HCT116 (cell line): Measurements from ENCODE around the gene MACROD1. TPM values are rescaled to one million over a fixed set of nuclear protein-coding genes. Genes with fewer than 3 reads are reported as not detected.

Experiments
- ATAC-seq: fragments of 200-7000 bp; cut with Tn5 transposase; 2 replicates; pipeline ENCODE4 v1.9.1; 2020; ENCODE audit warnings: mild to moderate bottlenecking, moderate library complexity
- BruUV-seq: library from RNA; stranded (reverse); fragments of 400-500 nt; replicated peaks from 2 replicates; lab custom pipeline; 2021; lab: Mats Ljungman, UMichigan
- CTCF ChIA-PET: fragments of 300-600 bp; sonication (Branson Sonifier 250); formaldehyde crosslinking; loops from one replicate; lab custom pipeline; 2021; ENCODE audit warnings: antibody characterized with exemption; lab: Charles Lee
- POLR2A ChIA-PET: fragments of 300-600, 350-600 bp; sonication (Branson Sonifier 250); formaldehyde crosslinking; loops from one replicate; lab custom pipeline; 2021; ENCODE audit warnings: antibody characterized with exemption; lab: Charles Lee
- RAD21 ChIA-PET, 2 experiments: fragments of 300-600 bp; sonication (Branson Sonifier 250); formaldehyde crosslinking; loops; one replicate each; lab custom pipeline; 2023; ENCODE audit warnings: low total read pairs in 2 of 2; ENCODE audit not compliant: uncharacterized antibody in 2 of 2, unreplicated experiment in 2 of 2, low non-redundant PET in 1 of 2; lab: Charles Lee
- DNase-seq: peaks from one replicate; pipeline ENCODE4 v3.0.0-alpha.2; 2010; ENCODE audit warnings: low read depth, low spot score
- H2AFZ ChIP-seq: fragments of 200-600 bp; shearing (Covaris generic), sonication (generic); 2 replicates; pipeline ENCODE4 v1.6.1; 2017; ENCODE audit warnings: low read depth, mixed run types, mixed read lengths, antibody characterized with exemption, low read length; ENCODE audit not compliant: poor library complexity, severe bottlenecking
- H3K27ac ChIP-seq: 2 replicates; pipeline ENCODE4 v1.5.1; 2012; ENCODE audit warnings: low read depth, low read length
- H3K27me3 ChIP-seq: fragments of 200-600 bp; sonication (generic); 2 replicates; pipeline ENCODE4 v1.6.1; 2016; ENCODE audit warnings: mixed run types, low read length, mixed read lengths; ENCODE audit not compliant: insufficient read depth
- H3K36me3 ChIP-seq, 2 experiments: fragments of 200-500 bp in 1 of 2; fragments of 200-600 bp in 1 of 2; sonication (Bioruptor generic) in 1 of 2; sonication (generic) in 1 of 2; 2 replicates each; pipeline versions ENCODE4 v1.5.1 to v1.6.1; 2014 to 2016; ENCODE audit warnings: low read length in 2 of 2, inconsistent platforms in 1 of 2, mixed read lengths in 1 of 2, mixed run types in 1 of 2; ENCODE audit not compliant: insufficient read depth in 2 of 2, control insufficient read depth in 1 of 2
- H3K4me1 ChIP-seq, 2 experiments: fragments of 200-600 bp in 1 of 2; sonication (generic) in 1 of 2; 2 replicates each; pipeline versions ENCODE4 v1.5.1 to v1.6.1; 2012 to 2017; ENCODE audit warnings: low read length in 2 of 2, inconsistent platforms in 1 of 2, mild to moderate bottlenecking in 1 of 2, mixed read lengths in 1 of 2, mixed run types in 1 of 2, moderate library complexity in 1 of 2; ENCODE audit not compliant: insufficient read depth in 2 of 2, control insufficient read depth in 1 of 2
- H3K4me2 ChIP-seq: fragments of 200-600 bp; sonication (generic); 2 replicates; pipeline ENCODE4 v1.6.1; 2017; ENCODE audit warnings: mixed run types, low read length, mixed read lengths
- H3K4me3 ChIP-seq, 2 experiments: fragments of 200-600 bp in 1 of 2; sonication (generic) in 1 of 2; replicated peaks in 1 of 2; 2 replicates each; pipeline ENCODE4 v1.5.1; 2011 to 2016; ENCODE audit warnings: low read length in 2 of 2, control low read depth in 1 of 2, low read depth in 1 of 2, mild to moderate bottlenecking in 1 of 2, mixed read lengths in 1 of 2, mixed run types in 1 of 2
- H3K79me2 ChIP-seq: fragments of 200-600 bp; sonication (generic); 2 replicates; pipeline ENCODE4 v1.6.1; 2017; ENCODE audit warnings: mild to moderate bottlenecking, mixed run types, low read length, moderate library complexity, mixed read lengths; ENCODE audit not compliant: insufficient read depth
- H3K9ac ChIP-seq: fragments of 200-600 bp; sonication (generic); 2 replicates; pipeline ENCODE4 v1.6.1; 2016; ENCODE audit warnings: low read length, mixed read lengths
- H3K9me2 ChIP-seq: fragments of 200-600 bp; sonication (generic), shearing (Covaris generic); 2 replicates; pipeline ENCODE4 v1.6.1; 2017; ENCODE audit warnings: mixed run types, mild to moderate bottlenecking, moderate library complexity; ENCODE audit not compliant: insufficient read depth
- H3K9me3 ChIP-seq, 2 experiments: fragments of 200-500 bp in 1 of 2; fragments of 200-600 bp in 1 of 2; sonication (Bioruptor generic) in 1 of 2; sonication (generic) in 1 of 2; 2 replicates each; pipeline ENCODE4 v1.6.1; 2014 to 2017; ENCODE audit warnings: low read length in 2 of 2, mixed read lengths in 2 of 2, inconsistent platforms in 1 of 2, low read depth in 1 of 2, mild to moderate bottlenecking in 1 of 2, mixed run types in 1 of 2, moderate library complexity in 1 of 2; ENCODE audit not compliant: control insufficient read depth in 1 of 2, insufficient read depth in 1 of 2
- H4K20me1 ChIP-seq: fragments of 200-600 bp; sonication (generic), shearing (Covaris generic); 2 replicates; pipeline ENCODE4 v1.6.1; 2017; ENCODE audit warnings: mixed run types, mild to moderate bottlenecking, moderate library complexity; ENCODE audit not compliant: insufficient read depth
- CBX3 ChIP-seq: IDR thresholded peaks from 2 replicates; pipeline ENCODE4 v1.6.1; 2012; ENCODE audit warnings: low read depth
- EZH2 ChIP-seq: fragments of 200-600 bp; sonication (generic); IDR thresholded peaks from 2 replicates; pipeline ENCODE4 v1.6.1; 2017; ENCODE audit warnings: antibody characterized with exemption, mixed run types
- EZH2phosphoT487 ChIP-seq: fragments of 200-600 bp; IDR thresholded peaks from 2 replicates; pipeline ENCODE4 v1.6.1; 2018; ENCODE audit warnings: antibody characterized with exemption, borderline replicate concordance
- POLR2A ChIP-seq: IDR thresholded peaks from 2 replicates; pipeline ENCODE4 v1.7.0; 2011; ENCODE audit warnings: borderline replicate concordance; ENCODE audit not compliant: insufficient read depth, insufficient read length; ENCODE audit errors: extremely low read depth
- SIN3A ChIP-seq: IDR thresholded peaks from 2 replicates; pipeline ENCODE4 v1.6.1; 2012; ENCODE audit warnings: low read depth
- SP1 ChIP-seq: IDR thresholded peaks from 2 replicates; pipeline ENCODE4 v1.6.1; 2012; ENCODE audit warnings: low read depth
- intact Hi-C: fragments of 100-400 bp; cut with micrococcal nuclease; formaldehyde crosslinking; loops from 2 replicates; pipeline ENCODE4 v1.10.0; 2022
- total RNA-seq: library from RNA; stranded (reverse); gene quantifications from one replicate; pipeline ENCODE4 v1.2.1, GENCODE V29; 2021; ENCODE audit not compliant: unreplicated experiment
- TF ChIP-seq, protein P1 (sequence below), 3 experiments: fragments of 200-600 bp in 1 of 3; sonication (generic) in 1 of 3; IDR thresholded peaks in 2 of 3; conservative IDR thresholded peaks in 1 of 3; 2 replicates each; pipeline ENCODE4 v1.5.1; 2012 to 2017; ENCODE audit warnings: low read depth in 2 of 3, low read length in 2 of 3, antibody characterized with exemption in 1 of 3, borderline replicate concordance in 1 of 3, control low read depth in 1 of 3, mild to moderate bottlenecking in 1 of 3, mixed read lengths in 1 of 3, mixed run types in 1 of 3, moderate library complexity in 1 of 3; ENCODE audit not compliant: insufficient read depth in 1 of 3
- TF ChIP-seq, protein P2 (sequence below): IDR thresholded peaks from 2 replicates; pipeline ENCODE4 v1.6.1; 2012; ENCODE audit warnings: low read depth

MACROD1 gene
- total RNA-seq, 1 experiment from 2014 or later: 61.1 TPM

- no peaks in the 10 kb centered on the region for H3K9me2 ChIP-seq
- ChIA-PET RAD21 (no interaction called here), POLR2A (no interaction called here), CTCF (no interaction called here)
- no peaks in the 10 kb centered on the region for H3K9me3 ChIP-seq
- H3K36me3 ChIP-seq: no peaks in the 10 kb centered on the region
- H3K27ac ChIP-seq: no peak overlapping the region
- H4K20me1 ChIP-seq: no peaks in the 10 kb centered on the region
- no peaks in the 10 kb centered on the region for H3K4me1 ChIP-seq
- no TSS peak for BruUV-seq
- no peak for TF ChIP-seq SP1
- TF ChIP-seq EZH2phosphoT487: no peak
- TF ChIP-seq CBX3: no peak
- TF ChIP-seq EZH2: no peak
- TF ChIP-seq, protein P1, sequence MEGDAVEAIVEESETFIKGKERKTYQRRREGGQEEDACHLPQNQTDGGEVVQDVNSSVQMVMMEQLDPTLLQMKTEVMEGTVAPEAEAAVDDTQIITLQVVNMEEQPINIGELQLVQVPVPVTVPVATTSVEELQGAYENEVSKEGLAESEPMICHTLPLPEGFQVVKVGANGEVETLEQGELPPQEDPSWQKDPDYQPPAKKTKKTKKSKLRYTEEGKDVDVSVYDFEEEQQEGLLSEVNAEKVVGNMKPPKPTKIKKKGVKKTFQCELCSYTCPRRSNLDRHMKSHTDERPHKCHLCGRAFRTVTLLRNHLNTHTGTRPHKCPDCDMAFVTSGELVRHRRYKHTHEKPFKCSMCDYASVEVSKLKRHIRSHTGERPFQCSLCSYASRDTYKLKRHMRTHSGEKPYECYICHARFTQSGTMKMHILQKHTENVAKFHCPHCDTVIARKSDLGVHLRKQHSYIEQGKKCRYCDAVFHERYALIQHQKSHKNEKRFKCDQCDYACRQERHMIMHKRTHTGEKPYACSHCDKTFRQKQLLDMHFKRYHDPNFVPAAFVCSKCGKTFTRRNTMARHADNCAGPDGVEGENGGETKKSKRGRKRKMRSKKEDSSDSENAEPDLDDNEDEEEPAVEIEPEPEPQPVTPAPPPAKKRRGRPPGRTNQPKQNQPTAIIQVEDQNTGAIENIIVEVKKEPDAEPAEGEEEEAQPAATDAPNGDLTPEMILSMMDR (IDR thresholded peaks at IDR 0.05 in 2 of 3, conservative IDR thresholded peaks at IDR 0.05 in 1 of 3; ENCODE audit: borderline replicate concordance in 1 of 3, insufficient read depth in 1 of 3, low read depth in 2 of 3, low read length in 2 of 3): no peak
- TF ChIP-seq, protein P2, sequence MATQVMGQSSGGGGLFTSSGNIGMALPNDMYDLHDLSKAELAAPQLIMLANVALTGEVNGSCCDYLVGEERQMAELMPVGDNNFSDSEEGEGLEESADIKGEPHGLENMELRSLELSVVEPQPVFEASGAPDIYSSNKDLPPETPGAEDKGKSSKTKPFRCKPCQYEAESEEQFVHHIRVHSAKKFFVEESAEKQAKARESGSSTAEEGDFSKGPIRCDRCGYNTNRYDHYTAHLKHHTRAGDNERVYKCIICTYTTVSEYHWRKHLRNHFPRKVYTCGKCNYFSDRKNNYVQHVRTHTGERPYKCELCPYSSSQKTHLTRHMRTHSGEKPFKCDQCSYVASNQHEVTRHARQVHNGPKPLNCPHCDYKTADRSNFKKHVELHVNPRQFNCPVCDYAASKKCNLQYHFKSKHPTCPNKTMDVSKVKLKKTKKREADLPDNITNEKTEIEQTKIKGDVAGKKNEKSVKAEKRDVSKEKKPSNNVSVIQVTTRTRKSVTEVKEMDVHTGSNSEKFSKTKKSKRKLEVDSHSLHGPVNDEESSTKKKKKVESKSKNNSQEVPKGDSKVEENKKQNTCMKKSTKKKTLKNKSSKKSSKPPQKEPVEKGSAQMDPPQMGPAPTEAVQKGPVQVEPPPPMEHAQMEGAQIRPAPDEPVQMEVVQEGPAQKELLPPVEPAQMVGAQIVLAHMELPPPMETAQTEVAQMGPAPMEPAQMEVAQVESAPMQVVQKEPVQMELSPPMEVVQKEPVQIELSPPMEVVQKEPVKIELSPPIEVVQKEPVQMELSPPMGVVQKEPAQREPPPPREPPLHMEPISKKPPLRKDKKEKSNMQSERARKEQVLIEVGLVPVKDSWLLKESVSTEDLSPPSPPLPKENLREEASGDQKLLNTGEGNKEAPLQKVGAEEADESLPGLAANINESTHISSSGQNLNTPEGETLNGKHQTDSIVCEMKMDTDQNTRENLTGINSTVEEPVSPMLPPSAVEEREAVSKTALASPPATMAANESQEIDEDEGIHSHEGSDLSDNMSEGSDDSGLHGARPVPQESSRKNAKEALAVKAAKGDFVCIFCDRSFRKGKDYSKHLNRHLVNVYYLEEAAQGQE: no peak
- TF ChIP-seq POLR2A: no peak
- TF ChIP-seq SIN3A: no peak
- DNase-seq (no peak), ATAC-seq (no peak)
- no peaks in the 10 kb centered on the region for H3K79me2 ChIP-seq
- no peak overlapping the region for H3K4me2 ChIP-seq
- H3K9ac ChIP-seq: no peak overlapping the region
- intact Hi-C loops: no loop called here
- no peak overlapping the region for H2AFZ ChIP-seq
- no peak overlapping the region for H3K4me3 ChIP-seq
- no peaks in the 10 kb centered on the region for H3K27me3 ChIP-seq
These were observed 148.0 kb downstream of the MACROD1 start for GRCh38 chr11:64017945-64018224.
